Stimulated activated CD4-positive, alpha-beta T cell treated with anti-CD3 and anti-CD28 coated beads, Interleukin-4, amount 100 ng/mL, for 48 hours (primary cell): ENCODE results near the gene FOXI1.
"Not testable (repeated sequence)": the region's sequence is repeated elsewhere in the genome, so short reads cannot be mapped to it uniquely, and the experiment has no call there.

Source experiments
- DNase-seq, 2 donors: peaks; one replicate each; pipeline ENCODE4 v3.0.0-alpha.2; 2020; ENCODE audit warnings: low read depth in 2 of 2

Gene FOXI1

DNA sequence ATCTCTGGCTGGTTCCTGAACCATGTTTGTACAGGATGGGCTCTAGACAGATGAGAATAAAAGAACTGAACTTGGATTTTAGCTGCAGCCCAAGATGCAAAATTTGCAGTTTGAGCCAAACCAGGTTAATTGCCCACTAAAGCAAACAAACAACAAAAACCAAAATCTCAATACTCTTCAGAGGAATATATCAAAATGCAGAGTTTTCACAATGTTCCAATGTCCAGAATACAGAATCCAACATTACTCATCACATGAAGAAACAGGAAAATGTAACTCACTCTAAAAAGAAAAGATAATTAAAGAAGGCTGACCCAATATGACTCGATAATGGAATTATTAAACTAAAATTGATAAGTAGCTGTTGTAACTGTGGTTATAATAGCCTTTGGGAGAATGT, 20.4 kb downstream of the FOXI1 start:
- DNase-seq, result no peak

- no peak for DNase-seq
These were observed 20.9 kb downstream of the FOXI1 start for GRCh38 chr5:170126626-170127025.

DNA sequence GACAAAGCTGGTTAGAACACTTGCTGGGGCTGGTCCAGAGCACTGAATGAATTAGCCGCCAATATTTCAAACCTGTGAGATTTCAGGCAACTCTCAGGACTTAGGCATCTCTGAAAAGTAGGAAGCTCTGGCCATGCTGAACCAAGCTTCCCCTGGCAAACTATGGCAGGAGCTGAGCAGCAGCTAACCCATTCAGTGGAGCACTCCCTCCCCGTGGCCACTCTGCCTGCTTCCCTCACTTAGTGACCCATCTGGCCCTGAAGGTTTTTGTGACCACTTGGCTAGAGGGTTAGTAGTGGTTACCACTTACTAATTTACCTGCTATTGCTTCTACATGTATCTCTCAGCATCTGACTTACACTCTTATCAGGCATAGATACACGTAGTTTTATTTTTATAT, 25.5 kb downstream of the FOXI1 start:
- no peak for DNase-seq

DNA sequence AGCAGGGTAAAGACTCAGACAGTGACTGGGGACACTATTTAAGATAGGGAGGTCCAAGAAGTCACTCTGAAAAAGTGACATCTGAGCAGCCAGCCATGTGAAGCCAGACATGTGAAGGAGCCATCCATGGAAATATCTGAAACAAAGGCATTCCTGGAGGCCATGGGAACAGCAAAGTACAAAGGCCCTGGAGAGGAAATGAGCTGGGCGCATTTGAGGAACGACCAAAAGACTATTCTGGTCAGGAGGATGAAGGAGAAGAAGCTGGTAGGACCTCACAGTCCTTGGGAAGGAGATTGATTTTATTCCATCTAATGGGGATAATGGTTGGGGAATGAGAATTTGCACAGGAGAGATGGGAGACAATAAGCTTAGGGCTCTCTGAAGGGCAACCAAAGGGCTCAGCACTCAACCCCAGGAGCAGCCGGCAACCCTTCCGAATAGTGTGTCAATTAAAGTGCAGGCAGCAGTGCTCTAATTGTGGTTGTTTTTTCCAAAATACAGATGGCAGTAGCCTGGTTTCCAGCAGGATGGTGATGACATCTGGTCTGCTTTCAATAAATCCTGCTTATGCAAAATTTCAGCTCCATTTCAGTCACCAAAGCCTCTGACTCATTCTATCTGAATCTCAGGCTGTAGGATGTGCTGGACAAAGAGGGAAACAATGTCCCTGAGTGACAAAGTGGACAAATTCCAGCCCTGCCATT, 26.7 kb downstream of the FOXI1 start:
- no peak for DNase-seq

- DNase-seq, result no peak
These were observed 27.3 kb downstream of the FOXI1 start for GRCh38 chr5:170132976-170133448.

- DNase-seq, result no peak
These were observed 30.2 kb downstream of the FOXI1 start for GRCh38 chr5:170135796-170136490.

DNA sequence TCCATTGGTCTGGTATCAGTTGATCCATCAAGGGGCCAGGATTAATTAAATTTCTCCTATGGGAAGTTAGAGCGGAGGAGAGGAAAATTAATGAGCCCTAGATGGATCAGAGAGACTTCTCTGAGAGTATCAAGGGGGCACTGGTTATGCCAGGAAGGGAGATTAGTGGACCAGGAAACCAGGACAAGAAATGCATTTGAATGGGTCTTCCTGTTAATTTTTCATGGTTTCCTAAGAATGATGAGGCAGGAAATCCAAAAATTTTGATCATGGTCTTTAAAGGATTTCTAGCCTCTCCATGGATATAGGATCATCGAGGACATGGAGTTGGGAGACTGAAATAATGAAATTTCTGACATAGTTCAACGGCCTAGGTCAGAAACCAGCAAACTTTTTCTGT, 30.8 kb downstream of the FOXI1 start:
- DNase-seq, result no peak

GRCh38 chr5:170137694-170138214, 32.1 kb downstream of the FOXI1 start:
- no peak for DNase-seq

- DNase-seq, result no peak
These were observed 32.6 kb downstream of the FOXI1 start for GRCh38 chr5:170138273-170138672.

DNA sequence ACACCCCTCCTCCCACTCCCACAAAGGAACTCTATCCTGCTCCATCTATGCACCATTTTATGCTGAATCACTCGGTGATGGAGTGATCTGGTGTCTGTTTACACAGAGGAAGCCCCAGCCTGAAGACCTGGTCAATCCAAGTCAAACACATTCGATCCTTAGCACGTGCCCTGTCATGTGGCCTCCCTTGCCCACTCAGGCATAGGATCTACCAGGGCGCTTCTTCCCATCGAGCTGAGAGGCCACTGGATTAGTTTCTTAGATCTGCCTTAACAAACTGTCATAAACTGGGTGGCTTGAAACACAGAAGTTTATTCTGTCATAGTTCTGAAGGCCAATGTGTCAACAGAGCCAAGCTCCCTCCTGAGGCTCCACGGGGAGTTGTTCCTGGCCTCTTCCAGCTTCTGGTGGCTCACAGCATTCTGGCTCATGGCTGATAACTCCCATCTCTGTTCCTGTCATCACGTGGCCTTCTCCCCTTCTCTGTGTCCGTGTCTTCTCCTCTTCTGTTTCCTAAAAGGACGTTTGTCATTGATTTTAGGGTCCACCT, 34.2 kb downstream of the FOXI1 start:
- no peak for DNase-seq

GRCh38 chr5:170141196-170141595, 35.5 kb downstream of the FOXI1 start:
- DNase-seq, result not testable (repeated sequence)

- no peak for DNase-seq
These were observed 35.9 kb downstream of the FOXI1 start for GRCh38 chr5:170141636-170142035.

DNA sequence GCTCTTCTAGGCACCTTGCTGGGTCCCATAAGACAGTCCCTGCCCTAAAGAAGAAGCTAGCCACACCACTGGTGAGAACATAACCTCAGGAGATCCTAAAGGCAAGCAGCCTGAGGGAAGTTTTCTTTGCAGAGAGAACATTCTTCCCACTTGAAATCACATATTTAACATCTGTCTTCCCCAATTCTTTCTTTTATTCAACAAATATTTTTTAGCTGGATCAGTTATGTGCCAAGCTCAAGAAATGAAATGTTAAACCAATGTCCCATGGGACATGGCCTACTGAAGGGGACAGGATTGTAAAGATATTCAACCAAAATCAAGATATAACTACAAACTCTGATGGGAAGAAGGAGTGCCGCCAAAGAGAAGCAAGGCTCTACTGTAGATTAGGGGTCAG, 36.5 kb downstream of the FOXI1 start:
- DNase-seq, result no peak

DNA sequence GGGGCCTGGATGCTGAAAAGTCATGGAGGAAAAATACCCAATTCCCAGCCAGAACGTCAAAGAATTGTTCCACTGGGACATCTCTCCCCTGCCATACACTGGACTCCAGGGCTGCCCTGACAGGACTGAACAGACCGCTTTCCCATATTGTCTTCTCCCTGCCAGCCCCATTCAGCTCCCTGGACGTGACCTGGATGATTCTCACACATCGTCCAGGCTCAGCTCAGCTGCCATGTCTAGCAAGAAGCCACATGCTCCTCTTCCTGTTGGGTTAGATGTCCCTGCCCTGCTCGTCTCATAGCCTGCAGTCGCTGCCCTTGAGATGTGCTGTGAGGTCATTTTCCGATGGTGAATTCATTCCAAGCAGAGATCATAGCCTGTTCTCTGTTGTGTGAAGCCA, 37.4 kb downstream of the FOXI1 start:
- DNase-seq, result no peak

DNA sequence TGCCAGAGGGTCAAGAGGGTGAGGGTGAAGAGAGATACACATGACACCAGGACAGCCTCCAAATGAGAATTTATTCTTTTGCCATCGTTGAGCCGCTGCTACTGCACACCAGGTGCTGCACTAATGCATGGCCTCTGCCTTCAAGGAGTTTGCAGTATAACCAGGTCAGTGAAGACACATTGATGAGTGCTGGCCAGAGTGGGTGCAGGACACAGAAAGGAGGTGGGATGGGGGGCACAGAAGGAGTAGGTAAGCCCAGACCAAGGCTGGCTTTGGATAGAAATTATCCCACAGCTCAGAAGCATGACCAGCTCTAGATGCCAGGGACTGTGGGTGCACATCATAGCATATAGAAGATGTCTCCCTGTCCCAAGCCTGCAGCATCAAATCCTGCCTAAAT, 38.0 kb downstream of the FOXI1 start:
- no peak for DNase-seq

- DNase-seq, result no peak
These were observed 38.8 kb downstream of the FOXI1 start for GRCh38 chr5:170144286-170145023.

- DNase-seq, result no peak
These were observed 39.8 kb downstream of the FOXI1 start for GRCh38 chr5:170145462-170145861.

DNA sequence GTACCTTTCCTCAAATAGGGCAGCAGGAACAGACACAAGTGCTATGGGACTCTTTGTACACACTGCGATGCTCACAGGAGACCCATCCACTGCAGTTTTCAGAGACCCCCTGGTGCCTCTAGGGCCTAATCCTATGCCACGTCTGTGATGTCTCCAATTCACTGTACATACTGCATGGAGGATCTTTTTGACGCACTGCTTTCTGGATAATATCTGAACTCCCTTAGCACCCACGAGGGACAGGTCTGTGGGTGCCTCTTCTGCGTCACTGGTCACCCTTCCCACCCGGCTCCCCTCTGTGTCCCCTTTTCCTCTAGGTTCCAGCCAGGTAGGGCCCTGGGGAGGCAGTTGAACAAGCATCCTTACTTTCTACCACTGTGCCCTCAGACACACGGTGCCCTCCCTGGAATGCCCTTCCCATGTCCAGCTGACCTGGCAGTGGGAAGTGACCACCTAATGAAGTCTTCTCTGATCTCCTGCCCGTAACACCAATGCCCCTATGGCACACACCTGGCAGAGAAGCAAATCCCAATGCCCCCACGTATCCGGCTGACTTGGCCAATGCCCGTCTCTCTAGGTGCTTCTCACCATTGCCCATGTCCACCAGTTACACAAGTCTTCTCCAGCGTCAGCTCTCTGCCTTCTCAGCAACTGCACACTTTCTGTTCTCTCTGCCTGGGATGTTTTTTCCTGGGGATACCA, 41.5 kb downstream of the FOXI1 start:
- no peak for DNase-seq

DNA sequence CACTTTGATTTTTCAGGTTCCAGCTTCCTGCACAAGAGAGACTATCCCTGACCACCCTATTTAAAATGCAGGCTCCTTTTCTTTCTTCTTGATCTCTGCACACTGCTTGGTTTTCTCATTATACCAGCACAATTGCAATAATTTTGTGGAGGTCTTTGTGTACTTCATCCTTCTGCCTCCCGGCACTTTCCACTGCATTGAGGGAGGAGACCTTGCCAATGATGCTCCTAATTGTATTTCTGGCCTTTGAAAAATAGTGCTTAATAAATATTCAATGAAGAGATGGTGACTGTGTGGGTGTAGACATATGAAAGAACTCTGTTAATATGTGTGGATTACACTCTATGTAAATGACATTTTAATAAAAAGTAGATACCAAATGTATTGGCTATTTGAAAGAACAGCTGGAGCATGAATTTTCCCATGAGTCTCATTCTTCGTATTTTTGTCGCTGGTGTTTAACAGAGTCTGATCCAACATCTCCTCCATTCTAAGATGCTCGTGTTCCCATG, 42.1 kb downstream of the FOXI1 start:
- no peak for DNase-seq

DNA sequence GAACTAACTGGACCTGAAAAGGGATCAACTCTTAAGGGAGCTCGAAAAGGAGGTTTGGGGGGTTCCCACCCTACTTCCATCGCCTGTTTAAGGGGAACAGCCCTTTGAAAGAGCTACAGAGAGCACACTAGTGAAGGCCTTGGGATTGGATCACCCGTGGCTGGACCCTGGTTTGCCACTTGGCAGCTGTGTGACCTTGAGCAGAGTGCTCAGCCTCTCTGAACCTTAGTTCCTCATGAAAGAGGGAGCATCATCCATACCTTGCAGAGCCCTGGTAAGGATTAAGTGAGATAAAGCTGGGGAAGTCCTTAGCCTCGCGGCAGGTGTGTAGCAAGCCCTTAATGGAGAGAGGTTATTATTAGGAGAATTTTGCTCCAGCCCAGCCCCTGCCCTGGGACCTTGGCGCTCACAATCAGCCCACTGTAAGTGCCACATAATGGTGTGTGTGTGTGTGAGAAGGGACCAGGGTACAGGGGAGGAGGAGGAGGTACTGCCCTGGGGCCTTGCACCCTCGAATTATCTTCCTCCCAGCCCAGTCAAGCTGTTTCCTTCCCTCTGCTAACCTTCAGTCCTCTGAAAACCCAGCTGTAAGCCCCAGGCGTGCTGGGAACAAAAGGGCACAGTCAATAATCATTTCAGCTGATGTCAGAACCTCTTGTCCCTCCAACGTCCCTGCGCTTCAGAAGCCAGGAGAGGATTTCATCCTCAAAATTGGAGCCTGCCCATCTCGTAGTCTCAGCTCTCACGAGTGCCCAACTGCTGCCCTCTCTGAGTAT, 42.9 kb downstream of the FOXI1 start:
- DNase-seq, result no peak

DNA sequence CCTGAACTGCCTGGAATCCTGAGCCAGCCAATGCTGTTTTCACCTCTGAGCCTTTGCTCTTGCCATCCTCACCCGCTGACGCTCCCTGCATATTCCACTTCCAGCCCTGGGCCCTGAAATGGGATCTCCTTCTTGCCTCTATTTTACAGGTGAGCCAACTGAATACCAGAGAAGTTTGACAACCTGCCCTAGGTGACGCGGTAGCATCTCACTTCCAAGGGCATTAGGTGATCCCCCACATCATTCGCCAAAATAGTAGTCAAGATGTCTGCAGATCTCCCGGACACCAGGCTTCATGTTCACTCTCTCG, 43.5 kb downstream of the FOXI1 start:
- DNase-seq, result no peak
